ENCODE results near the gene SSMEM1. TPM values are rescaled to one million over a fixed set of nuclear protein-coding genes. Genes with fewer than 3 reads are reported as not detected.

The SSMEM1 gene
- total and polyA plus RNA-seq, 2 donors (not counting 1 experiment from before 2014, with no cell fraction given), result not detected

- peaks cover 17% of the 10 kb centered on the region for H3K27me3 Mint-ChIP-seq
- H3K79me2 ChIP-seq (ENCODE audit: control insufficient read depth, insufficient read depth, low read length), result no peaks in the 10 kb centered on the region
- H3K9ac ChIP-seq (ENCODE audit: low read length), result no peak overlapping the region
- no peaks in the 10 kb centered on the region for H3K4me1 Mint-ChIP-seq
- no peak overlapping the region for H3K4me2 ChIP-seq (replicated peaks; ENCODE audit: low read depth, low read length, poor library complexity, severe bottlenecking)
- H3K27ac Mint-ChIP-seq, result no peak overlapping the region
- no peaks in the 10 kb centered on the region for H4K20me1 ChIP-seq (ENCODE audit: control insufficient read depth, insufficient read depth, low read length, poor library complexity, severe bottlenecking)
- H2AFZ ChIP-seq (ENCODE audit: insufficient read depth, low read depth, low read length, poor library complexity, severe bottlenecking), result no peak overlapping the region
- no peak for TF ChIP-seq CTCF (IDR thresholded peaks at IDR 0.05)
- H3K9me3 ChIP-seq (ENCODE audit: control extremely low read depth in 1 of 3, control insufficient read depth in 2 of 3, insufficient read depth in 1 of 3, low read length in 2 of 3), result no peaks in the 10 kb centered on the region
- 92% methylated on average over 6 of the region's 9 CpGs for WGBS (ENCODE audit: insufficient coverage)
- H3K27ac ChIP-seq (ENCODE audit: low read length in 2 of 2), result no peak overlapping the region
- DNase-seq (no peak), ATAC-seq (ENCODE audit: low read depth) (no peak)
- H3K27me3 ChIP-seq (replicated peaks in 1 of 4; ENCODE audit: control extremely low read depth in 1 of 4, control insufficient read depth in 3 of 4, insufficient read depth in 4 of 4, low read length in 3 of 4), result peaks cover 0 to 6% (median 0%) of the 10 kb centered on the region in 4 experiments
- ChIA-PET CTCF (no interaction called here), POLR2A (no interaction called here)
- no peaks in the 10 kb centered on the region for H3K4me1 ChIP-seq (ENCODE audit: control insufficient read depth in 2 of 2, insufficient read depth in 2 of 2, low read length in 2 of 2)
- H3K36me3 ChIP-seq (replicated peaks in 1 of 2; ENCODE audit: control extremely low read depth in 1 of 2, control insufficient read depth in 1 of 2, extremely low read depth in 1 of 2, insufficient read depth in 2 of 2, low read length in 1 of 2), result no peaks in the 10 kb centered on the region
- H3K9me3 Mint-ChIP-seq (ENCODE audit: insufficient read depth), result no peaks in the 10 kb centered on the region
- no peak overlapping the region for H3K4me3 ChIP-seq (ENCODE audit: control extremely low read depth in 1 of 5, extremely low read depth in 1 of 5, insufficient read depth in 1 of 5, low read depth in 2 of 5, low read length in 4 of 5)
- intact Hi-C loops (cut with micrococcal nuclease), result no loop called here
- no peak overlapping the region for H3K4me3 Mint-ChIP-seq
These were observed 8.4 kb downstream of the SSMEM1 start for GRCh38 chr7:130216025-130216424.

GRCh38 chr7:130216750-130217149 is 9.1 kb downstream of the SSMEM1 start:
- H2AFZ ChIP-seq (ENCODE audit: insufficient read depth, low read depth, low read length, poor library complexity, severe bottlenecking), result no peak overlapping the region
- H3K9me3 ChIP-seq (ENCODE audit: control extremely low read depth in 1 of 3, control insufficient read depth in 2 of 3, insufficient read depth in 1 of 3, low read length in 2 of 3), result no peaks in the 10 kb centered on the region
- no peak for DNase-seq
- H3K9ac ChIP-seq (ENCODE audit: low read length), result no peak overlapping the region
- no peak overlapping the region for H3K27ac ChIP-seq (ENCODE audit: low read length in 2 of 2)
- no peak overlapping the region for H3K4me3 ChIP-seq (ENCODE audit: control extremely low read depth in 1 of 5, extremely low read depth in 1 of 5, insufficient read depth in 1 of 5, low read depth in 2 of 5, low read length in 4 of 5)
- no peaks in the 10 kb centered on the region for H3K79me2 ChIP-seq (ENCODE audit: control insufficient read depth, insufficient read depth, low read length)
- WGBS (ENCODE audit: insufficient coverage), result no CpG with 5 or more reads among the region's 1 CpG
- CTCF ChIA-PET, result no interaction called here
- H3K4me2 ChIP-seq (replicated peaks; ENCODE audit: low read depth, low read length, poor library complexity, severe bottlenecking), result no peak overlapping the region
- no peak overlapping the region for H3K27ac Mint-ChIP-seq
- POLR2A ChIA-PET, result no interaction called here
- intact Hi-C loops (cut with micrococcal nuclease), result no loop called here
- H3K27me3 ChIP-seq (replicated peaks in 1 of 4; ENCODE audit: control extremely low read depth in 1 of 4, control insufficient read depth in 3 of 4, insufficient read depth in 4 of 4, low read length in 3 of 4), result peaks cover 0 to 6% (median 0%) of the 10 kb centered on the region in 4 experiments
- no peak for ATAC-seq (ENCODE audit: low read depth)
- no peaks in the 10 kb centered on the region for H3K36me3 ChIP-seq (replicated peaks in 1 of 2; ENCODE audit: control extremely low read depth in 1 of 2, control insufficient read depth in 1 of 2, extremely low read depth in 1 of 2, insufficient read depth in 2 of 2, low read length in 1 of 2)
- no peaks in the 10 kb centered on the region for H3K4me1 ChIP-seq (ENCODE audit: control insufficient read depth in 2 of 2, insufficient read depth in 2 of 2, low read length in 2 of 2)
- H3K9me3 Mint-ChIP-seq (ENCODE audit: insufficient read depth), result no peaks in the 10 kb centered on the region
- peaks cover 15% of the 10 kb centered on the region for H3K27me3 Mint-ChIP-seq
- no peak for TF ChIP-seq CTCF (IDR thresholded peaks at IDR 0.05)
- no peak for TF ChIP-seq EZH2 (IDR thresholded peaks at IDR 0.05; ENCODE audit: borderline replicate concordance, insufficient read depth, low read depth, low read length, poor library complexity, severe bottlenecking)
- H3K4me3 Mint-ChIP-seq, result no peak overlapping the region
- H3K4me1 Mint-ChIP-seq, result no peaks in the 10 kb centered on the region
- H4K20me1 ChIP-seq (ENCODE audit: control insufficient read depth, insufficient read depth, low read length, poor library complexity, severe bottlenecking), result no peaks in the 10 kb centered on the region

Data from B cell (primary cell).